HG03432 (cell line): ENCODE results near the gene SIDT1.
"Not testable (repeated sequence)": the region's sequence is repeated elsewhere in the genome, so short reads cannot be mapped to it uniquely, and the experiment has no call there.

Source experiments
- ATAC-seq: cut with Tn5 transposase; IDR thresholded peaks from one replicate; pipeline ENCODE4 v1.9.1; 2021; ENCODE audit warnings: mild to moderate bottlenecking, moderate library complexity; ENCODE audit not compliant: unreplicated experiment

Gene SIDT1

GRCh38 chr3:113630956-113631542 lies 98.7 kb downstream of the SIDT1 start:
- no peak for ATAC-seq

DNA sequence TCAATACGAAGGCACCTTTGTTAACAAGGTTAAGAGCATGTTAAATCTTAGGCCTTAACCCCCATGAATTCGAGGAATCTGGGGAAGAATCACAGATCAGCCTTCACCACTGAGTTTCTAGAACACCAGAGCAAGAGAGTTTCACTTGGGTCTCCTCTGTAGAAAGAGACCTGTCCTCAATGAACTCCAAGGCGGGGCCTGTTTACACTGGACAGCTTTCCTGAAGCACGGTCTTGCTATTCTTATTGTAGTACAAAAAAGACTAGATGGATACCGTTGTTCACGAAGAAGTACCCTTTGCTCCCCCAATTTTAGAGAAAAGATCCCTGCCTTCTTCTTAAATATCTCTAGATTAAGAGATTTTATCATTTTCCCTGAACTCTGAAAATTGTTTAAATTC lies 99.2 kb downstream of the SIDT1 start:
- no peak for ATAC-seq

GRCh38 chr3:113634782-113635474 lies 102.6 kb downstream of the SIDT1 start:
- no peak for ATAC-seq

GRCh38 chr3:113636034-113636433 lies 103.7 kb downstream of the SIDT1 start:
- ATAC-seq = not testable (repeated sequence)

GRCh38 chr3:113637756-113638155 lies 105.4 kb downstream of the SIDT1 start:
- no peak for ATAC-seq

DNA sequence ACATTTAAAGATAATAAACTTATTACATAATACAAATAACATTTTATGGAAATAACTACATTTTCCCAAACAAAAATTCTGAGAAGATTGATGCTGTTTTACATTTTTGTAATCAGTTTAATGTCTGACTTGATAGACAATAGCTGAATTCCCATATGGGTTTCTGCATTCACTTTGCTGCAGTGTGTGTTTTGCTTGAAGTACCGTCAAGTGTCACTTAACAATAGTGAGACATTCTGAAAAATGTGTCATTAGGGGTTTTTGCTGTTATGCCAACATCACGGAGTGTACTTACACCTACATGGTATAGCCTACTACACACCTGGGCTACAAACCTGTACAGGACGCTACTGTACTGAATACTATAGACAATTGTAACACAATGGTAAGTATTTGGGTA lies 106.6 kb downstream of the SIDT1 start:
- no peak for ATAC-seq

DNA sequence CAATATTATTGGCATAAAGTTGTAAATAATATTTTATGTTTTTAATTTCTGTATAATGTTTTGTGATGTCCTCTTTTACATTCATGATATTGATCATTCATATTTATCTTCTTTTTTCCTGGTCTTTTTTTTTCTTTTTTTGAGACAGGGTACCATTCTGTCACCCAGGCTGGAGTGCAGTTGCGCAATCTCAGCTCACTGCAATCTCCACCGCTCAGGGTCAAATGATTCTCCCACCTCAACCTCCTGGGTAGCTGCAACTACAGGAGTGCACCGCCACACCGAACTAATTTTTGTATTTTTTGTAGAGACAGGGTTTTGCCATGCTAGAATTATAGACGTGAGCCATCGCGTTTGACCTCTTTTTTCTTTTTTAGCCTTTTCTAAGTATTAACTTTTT lies 111.2 kb downstream of the SIDT1 start:
- ATAC-seq = no peak

DNA sequence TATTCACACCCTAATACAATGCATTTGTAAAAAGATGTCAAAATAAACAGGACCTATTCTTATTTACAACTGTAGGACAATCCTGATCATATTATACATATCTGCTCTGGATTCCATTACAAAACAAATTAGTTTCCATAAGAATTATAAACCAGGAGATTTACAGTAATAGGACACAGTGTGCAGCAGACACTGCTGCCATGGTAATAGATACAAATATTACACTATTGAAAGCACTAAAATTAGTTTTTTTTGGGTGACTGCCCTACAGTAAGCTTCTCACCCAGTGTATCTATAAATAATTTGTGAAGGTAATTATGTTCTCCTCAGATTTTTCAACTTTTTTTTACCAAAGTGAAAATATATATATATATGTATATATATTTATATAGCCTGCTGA lies 116.2 kb downstream of the SIDT1 start:
- no peak for ATAC-seq

- ATAC-seq = no peak
Measured at GRCh38 chr3:113649174-113649845, 117.0 kb downstream of the SIDT1 start.

DNA sequence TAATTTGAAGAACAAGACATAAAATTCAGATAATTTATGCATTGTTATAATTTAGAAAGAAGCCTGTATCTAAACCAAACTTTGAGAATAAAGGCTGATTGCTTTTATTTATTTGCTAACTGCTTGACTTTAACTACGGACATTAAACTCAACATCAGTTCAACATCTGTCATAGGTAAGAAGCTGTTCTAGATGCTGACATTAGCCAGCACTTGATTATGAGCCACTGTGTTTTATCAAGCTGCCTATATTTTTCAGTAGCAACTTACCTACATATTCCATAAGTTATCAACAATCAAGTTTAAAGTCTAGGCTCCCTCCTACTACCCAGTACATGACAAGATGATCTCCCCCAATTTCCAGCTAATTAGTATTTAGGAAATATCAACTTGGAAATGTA lies 122.0 kb downstream of the SIDT1 start:
- no peak for ATAC-seq

GRCh38 chr3:113654851-113655250 lies 122.5 kb downstream of the SIDT1 start:
- ATAC-seq = no peak

DNA sequence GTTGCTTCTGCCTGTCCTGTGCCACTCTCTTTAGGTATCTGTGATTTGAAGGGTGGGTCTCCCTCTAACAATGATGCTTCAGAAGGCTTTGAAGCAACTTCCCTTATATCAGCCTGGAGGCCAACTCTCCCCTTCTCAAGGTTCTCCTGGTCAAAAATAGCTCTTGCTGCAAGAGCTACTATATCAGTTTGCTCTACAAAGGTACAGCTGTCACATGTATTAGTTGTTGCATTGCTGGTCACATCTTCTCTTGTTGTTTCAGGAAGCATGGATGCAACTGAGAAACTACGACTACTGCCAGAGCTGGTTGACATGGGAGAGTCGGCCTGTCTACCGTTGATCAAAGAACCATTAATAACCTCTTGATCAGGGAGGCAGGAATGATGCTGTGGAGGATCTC lies 125.8 kb downstream of the SIDT1 start:
- ATAC-seq = no peak

DNA sequence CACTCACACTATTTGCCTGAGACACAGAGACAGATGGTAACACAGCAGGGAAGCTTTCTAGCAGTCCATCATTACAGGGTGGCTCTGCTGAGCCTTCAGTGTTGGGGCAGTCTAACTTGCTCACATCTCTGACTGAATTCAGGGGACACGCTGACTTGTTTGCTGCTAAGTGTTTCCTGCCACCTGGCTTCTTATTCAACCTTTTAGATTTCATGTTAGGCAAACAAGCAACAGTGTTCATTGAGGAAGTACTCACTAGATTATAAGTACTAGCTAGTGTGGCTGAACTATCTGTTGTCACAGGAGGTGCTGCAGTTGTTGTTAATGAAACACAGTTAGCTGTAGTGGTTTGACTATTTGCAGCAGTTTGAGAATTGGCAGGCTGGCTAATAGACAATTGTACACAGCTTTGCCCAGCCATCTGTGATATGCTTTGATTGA lies 126.8 kb downstream of the SIDT1 start:
- ATAC-seq = no peak

- ATAC-seq = no peak
Measured at GRCh38 chr3:113659996-113660395, 127.6 kb downstream of the SIDT1 start.

- ATAC-seq = no peak
Measured at GRCh38 chr3:113660458-113660857, 128.1 kb downstream of the SIDT1 start.

GRCh38 chr3:113660896-113661295 lies 128.5 kb downstream of the SIDT1 start:
- ATAC-seq = no peak

GRCh38 chr3:113662824-113663223 lies 130.5 kb downstream of the SIDT1 start:
- no peak for ATAC-seq

DNA sequence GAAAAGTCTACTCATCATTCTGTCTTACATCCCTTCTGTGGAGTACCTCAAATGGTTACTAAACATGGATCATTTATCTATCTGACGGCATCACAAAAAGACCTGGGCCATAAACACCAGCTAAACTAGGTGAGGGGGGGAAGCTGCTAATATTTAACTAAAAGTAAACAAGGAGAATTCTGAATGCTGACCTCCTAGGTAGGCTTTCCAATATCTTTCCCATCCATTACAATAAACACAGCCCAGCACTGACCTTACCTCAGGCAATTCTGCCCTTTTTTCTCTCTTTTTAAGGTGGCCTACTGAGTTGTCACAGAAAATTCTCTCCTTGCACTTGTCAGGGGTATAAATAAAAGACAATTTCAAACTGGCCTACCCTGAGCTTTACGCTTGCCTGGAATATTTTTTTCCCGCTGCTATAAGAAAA lies 131.0 kb downstream of the SIDT1 start:
- no peak for ATAC-seq

GRCh38 chr3:113663761-113664160 lies 131.4 kb downstream of the SIDT1 start:
- ATAC-seq = no peak

DNA sequence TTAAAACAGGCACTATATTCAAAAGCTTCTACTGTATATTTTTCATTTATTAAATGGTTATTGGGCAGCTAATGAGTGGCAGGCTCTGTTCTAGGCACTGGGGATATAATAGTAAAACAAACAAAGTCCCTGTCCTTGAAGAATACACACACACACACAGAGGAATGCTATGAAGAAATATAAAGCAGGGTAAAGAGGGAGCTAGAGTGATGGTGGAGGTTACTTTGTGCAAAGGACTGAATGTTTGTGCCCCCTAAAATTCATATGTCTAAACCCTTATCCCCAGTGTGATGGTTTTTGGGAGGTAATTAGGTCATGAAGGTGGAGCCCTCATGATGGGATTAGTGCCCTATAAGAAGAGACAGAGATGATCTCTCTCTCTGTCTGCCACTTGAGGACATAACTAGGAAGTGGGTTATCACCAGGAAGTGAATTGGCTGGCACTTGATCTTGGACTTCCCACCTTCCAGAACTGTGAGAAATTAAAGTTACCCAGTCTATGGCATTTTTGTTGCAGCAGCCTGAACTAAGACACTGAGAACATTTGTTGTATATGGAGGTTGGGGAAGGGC lies 132.3 kb downstream of the SIDT1 start:
- ATAC-seq = no peak

DNA sequence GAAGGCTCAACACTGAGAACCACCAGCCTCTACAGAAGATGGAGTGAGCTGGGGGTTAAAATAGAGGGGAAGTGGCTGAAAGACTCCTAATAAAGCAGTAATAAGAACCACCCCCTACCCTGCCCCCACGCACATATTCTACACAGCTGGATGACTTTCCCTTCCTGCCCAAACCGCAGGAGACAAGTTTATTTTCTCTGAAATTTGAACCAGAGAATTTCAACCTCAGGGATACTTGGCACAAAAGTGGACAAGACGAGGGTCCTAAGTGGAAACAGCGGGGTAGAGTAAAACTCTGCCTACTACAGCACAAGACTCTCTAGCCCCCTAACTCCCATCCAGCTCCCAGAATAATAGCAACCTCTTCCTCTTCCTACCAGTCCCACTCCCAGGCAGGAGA lies 135.7 kb downstream of the SIDT1 start:
- ATAC-seq = no peak

DNA sequence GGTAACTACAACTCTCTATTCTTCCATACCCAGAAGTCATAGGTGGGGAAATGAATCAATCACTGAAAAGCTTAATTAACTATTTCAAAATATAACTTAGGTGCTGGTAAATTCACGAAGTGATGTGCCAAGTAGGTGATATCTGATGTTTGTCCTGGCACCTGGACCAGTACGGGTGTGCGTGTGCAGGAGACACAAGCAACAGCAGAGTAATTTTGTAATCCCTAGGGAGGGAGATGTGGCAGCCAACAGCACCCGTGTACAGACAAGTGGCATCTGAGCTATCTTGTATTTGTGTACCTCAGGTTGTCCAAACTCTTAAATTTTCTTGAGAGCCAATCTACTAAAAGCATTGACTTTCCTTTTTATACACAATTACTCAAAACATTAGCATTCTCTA lies 141.2 kb downstream of the SIDT1 start:
- ATAC-seq = no peak
